ENCODE measurements around the gene PRR30.

PRR30 gene

DNA sequence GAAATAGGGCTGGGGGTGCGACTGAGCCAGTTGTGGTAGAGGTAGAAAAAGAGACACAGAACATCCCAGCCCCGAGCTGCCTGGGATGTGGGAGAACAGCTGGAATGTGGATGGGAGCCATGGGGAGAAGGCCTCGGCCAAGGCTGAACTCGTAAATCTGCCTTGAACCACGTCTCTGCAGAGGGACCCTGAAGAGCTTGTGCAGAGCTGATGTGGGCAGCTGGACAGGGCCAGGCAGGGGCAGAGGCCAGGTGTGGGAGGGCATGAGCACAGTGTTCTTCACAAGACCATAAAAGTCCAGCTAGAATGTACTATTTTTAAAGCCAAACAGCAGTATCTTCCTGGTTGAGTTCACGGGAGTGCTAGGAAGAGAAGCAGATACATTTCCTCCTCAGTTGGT, 15.3 kb upstream of the PRR30 start:
- no peak for DNase-seq (ENCODE audit: low read depth in 2 of 2)

DNA sequence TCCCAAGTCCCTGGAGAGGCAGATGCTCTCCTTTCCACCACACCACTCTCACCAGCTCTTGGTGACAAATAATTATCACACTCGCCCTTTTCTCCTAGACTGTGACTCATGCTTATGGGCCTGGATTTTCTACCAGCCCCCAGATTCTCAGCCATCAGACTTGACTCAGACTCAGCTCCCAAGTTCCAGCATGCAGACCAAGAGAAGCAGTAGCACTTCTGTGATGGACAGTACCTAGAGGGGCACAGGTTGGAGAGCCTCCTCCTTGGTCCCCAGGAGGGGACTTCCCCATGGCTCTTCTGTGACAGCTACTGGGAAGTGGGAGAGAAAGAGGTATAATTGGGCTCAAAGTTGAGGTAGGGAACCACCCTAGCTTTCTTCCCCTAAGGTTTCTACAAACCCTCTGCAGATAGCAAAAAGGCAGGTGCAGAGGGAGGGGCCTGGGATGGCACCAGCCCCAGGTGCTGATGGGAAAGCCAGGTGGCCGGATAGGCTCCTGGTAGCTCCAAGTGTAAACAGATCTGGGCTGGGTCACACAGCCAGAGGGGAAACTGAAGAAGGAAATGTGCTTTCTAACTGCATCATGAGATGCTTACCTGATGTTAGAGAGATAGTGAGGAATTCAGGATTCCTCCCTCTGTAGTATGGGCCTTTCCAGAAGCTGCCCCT, 13.7 kb upstream of the PRR30 start:
- DNase-seq (ENCODE audit: low read depth in 2 of 2) = no peak

GRCh38 chr2:27152102-27152795, 13.0 kb upstream of the PRR30 start:
- no peak for DNase-seq (ENCODE audit: low read depth in 2 of 2)

DNA sequence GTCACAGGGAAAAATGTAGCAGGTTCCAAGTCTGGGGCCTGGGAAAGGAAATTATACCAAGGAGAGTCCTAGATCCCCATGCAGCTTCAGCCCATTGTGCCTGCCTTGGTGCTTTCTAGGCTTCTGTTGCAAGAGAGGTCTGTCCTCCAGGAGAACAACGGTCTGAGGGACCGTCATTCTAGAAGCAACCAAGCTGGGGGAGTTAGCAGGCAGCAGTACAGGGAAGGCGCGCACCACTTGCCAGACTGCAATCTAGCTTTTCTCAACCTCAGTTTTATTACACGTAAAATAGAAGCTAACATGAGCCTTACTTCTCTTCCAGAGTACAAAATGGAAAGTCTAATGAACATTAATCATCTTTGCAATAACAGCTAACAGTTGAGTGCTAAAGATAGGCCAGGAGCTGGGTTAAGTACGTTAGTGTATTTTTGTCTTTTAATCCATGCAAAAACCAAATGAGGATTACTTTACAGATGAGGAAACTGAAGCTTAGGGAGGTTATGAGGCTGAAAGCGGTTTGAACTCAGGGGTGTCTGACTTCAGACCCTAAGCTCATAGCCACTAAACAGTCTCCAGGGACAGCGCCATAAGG, 11.5 kb upstream of the PRR30 start:
- no peak for DNase-seq (ENCODE audit: low read depth in 2 of 2)

- no peak for DNase-seq (ENCODE audit: low read depth in 2 of 2)
These were observed 10.6 kb upstream of the PRR30 start for GRCh38 chr2:27149570-27150405.

DNA sequence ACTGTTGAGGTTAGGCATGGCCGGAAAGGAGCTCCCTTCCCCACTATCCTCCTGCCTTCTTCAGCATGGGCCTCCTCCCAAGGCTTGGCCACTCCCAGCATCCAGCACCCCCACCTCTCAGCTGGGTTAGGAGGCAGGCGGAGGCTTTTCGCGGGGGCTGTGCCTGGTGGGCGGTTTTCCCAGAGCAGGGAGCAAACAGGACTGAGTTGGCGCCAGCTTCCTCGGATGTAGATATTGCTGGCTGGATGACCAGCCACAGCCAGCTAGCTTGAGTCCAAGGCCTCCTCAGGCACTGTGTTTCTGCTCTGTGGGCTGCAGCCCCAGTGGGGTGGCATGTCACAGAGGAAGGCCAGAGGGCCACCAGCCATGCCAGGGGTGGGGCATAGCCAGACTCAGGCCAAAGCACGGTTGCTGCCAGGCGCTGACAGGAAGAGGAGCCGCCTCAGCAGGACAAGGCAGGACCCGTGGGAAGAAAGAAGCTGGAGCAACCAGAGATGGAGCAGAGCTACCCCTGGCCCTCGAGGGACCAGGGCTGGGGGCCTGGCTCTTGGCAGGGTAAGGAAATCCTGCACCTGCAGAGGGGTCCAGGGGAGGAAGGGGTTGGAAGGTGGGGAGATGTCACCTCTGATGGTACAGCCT, 9.7 kb upstream of the PRR30 start, which contains the start of gene TCF23:
Gene TCF23 (plus strand): TSS at position 204 of the 639 bp plus-strand sequence. CDS start 130 bp downstream, at position 334.
- DNase-seq (ENCODE audit: low read depth in 2 of 2) = no peak

GRCh38 chr2:27147935-27148334, 8.7 kb upstream of the PRR30 start:
- no peak for DNase-seq (ENCODE audit: low read depth in 2 of 2)

DNA sequence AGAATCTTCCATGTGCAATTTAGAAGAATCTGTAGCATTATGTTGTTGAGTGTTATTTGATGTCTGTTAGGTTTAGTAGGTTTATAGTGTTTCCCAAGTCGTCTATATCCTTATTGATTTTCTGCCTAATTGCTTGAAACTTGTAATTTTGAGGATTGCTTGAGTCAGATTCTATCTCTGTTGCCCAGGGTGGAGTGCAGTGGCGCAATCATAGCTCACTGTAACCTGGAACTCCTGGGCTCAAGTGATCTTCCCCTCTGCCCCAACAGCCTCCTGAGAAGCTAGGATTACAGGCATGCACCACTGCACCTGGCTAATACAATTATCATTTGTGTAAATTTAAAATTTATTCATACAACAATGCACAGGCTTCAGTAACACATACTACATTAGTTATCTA, 6.5 kb upstream of the PRR30 start:
- no peak for DNase-seq (ENCODE audit: low read depth in 2 of 2)

DNA sequence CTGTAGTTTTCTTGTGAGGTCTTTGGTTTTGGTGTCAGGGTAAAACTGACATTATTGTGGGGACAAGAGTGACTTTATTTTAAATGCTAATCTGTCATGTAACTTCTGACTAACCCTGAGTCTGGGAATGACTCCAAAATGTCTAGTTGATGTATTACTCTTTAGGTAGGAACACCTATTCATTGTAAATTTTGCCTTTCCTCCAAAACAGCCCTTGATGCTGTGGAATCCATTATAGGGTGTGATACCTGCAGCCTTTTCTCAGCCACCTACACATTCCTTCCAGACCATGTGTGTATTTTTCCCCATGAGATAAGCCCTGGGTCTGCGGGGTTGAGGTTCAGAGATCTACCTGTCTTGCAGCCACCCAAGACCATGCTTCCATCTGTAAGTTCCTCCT, 4.1 kb upstream of the PRR30 start:
- DNase-seq (ENCODE audit: low read depth in 2 of 2) = no peak

- DNase-seq (ENCODE audit: low read depth in 2 of 2) = no peak
These were observed 1.1 kb downstream of the PRR30 start for GRCh38 chr2:27138111-27138510.

GRCh38 chr2:27137322-27137935, 1.8 kb downstream of the PRR30 start:
- DNase-seq (ENCODE audit: low read depth in 2 of 2) = no peak

DNA sequence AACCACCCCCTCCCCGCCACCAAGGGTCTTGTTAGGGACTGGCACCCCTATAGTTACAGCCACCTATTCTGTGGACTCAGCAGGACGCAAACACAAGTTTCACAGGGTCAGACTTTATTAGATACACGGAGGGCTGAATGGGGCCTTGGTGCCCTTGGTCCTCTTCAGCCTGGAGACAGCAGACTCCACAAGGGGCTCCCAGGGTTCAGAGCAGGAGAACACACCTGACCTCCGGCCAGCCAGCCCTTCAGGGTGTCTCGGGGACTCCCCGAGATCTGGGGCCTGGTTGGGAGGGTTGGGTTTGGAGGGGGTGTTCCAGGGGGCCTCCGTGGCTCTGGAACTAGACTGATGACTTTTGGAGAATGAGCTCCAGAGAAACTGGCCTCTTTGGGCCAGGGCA, 2.5 kb downstream of the PRR30 start:
- no peak for DNase-seq (ENCODE audit: low read depth in 2 of 2)

DNA sequence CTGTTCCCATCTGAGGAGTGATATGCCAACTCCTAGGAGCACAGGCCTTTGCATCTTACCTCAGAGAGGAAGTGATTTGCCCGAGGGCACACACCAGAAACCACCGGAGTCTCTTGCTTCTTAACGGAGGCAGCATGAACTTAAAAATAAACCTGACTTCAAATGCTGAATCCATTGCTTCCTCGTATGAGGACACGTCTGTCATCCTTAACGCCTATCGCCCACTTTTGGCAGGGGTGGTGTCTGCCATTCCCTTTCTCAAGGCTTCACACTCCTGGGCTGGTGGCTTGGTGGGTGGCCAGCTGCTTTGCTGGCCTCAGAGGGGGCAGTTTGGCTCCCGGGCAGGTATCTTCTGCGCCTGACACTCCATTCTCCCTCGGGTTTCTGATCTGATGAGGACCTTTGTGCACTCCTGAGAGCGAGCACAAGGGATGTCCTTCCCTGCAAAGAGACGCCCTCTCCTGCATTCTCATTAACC, 3.7 kb downstream of the PRR30 start:
- DNase-seq (ENCODE audit: low read depth in 2 of 2) = no peak

DNA sequence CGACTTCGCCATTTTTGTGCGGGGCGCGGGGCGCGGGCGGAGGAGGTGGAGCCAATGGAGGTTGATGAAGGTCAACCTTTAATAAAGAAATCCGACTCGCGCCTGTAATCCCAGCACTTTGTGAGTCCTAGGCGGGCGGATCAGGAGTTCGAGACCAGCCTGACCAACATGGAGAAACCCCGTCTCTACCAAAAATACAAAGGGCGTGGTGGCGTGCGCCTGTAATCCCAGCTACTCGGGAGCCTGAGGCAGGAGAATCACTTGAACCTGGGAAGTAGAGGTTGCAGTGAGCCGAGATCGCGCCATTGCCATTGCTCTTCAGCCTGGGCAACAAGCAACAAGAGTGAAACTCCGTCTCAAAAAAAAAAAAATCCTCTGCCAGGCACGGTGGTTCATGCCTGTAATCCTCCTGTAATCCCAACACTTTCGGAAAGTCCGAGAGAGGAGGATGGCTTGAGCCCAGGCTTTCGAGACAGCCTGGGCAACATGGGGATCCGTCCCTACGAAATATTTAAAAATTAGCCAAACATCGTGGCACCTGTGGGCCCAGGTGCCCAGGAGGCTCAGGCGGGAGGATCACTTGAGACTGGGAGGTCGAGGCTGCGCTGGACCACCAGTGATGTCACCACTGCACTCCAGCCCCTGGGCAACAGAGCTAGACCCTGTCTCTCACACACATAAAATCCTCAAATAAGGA, 4.3 kb downstream of the PRR30 start:
- no peak for DNase-seq (ENCODE audit: low read depth in 2 of 2)

DNA sequence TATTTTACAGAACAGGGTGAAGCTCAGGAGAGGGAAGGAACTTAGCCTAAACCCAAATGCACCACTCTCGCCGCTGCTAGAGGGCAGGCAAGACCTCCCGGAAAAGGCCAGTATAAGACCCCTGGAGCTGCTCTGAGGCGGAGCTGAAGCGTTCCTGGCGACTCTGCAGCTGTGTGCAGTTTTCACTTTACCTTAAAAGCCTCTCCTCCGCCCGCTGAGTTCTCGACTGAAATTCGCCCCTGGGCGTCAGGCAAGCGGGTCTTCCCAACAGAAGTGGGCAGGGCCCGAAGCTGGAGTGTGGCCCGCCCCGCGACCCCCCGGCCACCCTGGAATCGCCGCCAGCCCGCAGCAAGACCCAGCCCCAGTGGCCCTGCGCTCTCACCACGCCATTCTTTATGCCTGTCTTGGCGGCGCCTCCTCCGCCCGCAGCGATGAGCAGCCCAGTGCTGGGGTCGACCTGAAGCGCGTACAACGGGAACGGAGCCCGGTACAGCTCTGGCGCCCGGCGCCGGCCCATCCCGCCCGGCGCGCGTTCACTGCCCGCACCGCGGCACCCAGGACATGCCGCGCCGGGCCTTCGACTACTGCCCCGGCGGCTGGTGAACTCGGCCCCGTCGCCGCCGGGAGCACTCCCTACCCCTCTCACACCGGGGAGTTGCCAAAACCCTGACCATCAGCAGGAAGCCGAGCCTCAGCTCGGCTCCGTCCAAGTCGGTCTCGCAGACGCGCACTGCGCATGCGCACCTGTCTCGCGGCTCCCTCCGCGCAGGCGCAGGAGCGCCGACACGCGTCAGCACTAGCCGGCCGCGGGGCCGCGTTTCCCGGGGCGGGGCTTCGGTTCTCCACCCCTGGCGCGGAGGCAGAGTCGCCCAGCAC, 5.1 kb downstream of the PRR30 start, which contains the start of gene PREB:
Gene PREB (minus strand): TSS at position 732 of the 876 bp plus-strand sequence. CDS start 215 bp downstream, at position 517.
- peak; percentile 95 to 97 for DNase-seq (ENCODE audit: low read depth in 2 of 2)

- DNase-seq (ENCODE audit: low read depth in 2 of 2) = no peak
These were observed 5.9 kb downstream of the PRR30 start for GRCh38 chr2:27133195-27133875.

- DNase-seq (ENCODE audit: low read depth in 2 of 2) = no peak
These were observed 7.8 kb downstream of the PRR30 start for GRCh38 chr2:27131429-27131828.

GRCh38 chr2:27130396-27130795, 8.8 kb downstream of the PRR30 start:
- DNase-seq (ENCODE audit: low read depth in 2 of 2) = no peak

Measured in stimulated activated CD4-positive, alpha-beta T cell treated with anti-CD3 and anti-CD28 coated beads, Interleukin-1b, Interleukin-23, amount 100 ng/mL, for 1 hour (primary cell).